ENCODE results near the gene SLC24A2.
"Not testable (repeated sequence)": the region's sequence is repeated elsewhere in the genome, so short reads cannot be mapped to it uniquely, and the experiment has no call there.

Gene SLC24A2

GRCh38 chr9:19788614-19789271, at the start of gene SLC24A2:
Gene SLC24A2 (minus strand): TSS chr9:19789037.
- DNase-seq = no peak

- DNase-seq = not testable (repeated sequence)
Measured at GRCh38 chr9:19833331-19833730, 44.5 kb upstream of the SLC24A2 start.

GRCh38 chr9:19830796-19831195, 42.0 kb upstream of the SLC24A2 start:
- DNase-seq = no peak

- DNase-seq = no peak
Measured at GRCh38 chr9:19828576-19829109, 39.8 kb upstream of the SLC24A2 start.

- DNase-seq = no peak
Measured at GRCh38 chr9:19816769-19817168, 27.9 kb upstream of the SLC24A2 start.

- no peak for DNase-seq
Measured at GRCh38 chr9:19812194-19812593, 23.4 kb upstream of the SLC24A2 start.

- no peak for DNase-seq
Measured at GRCh38 chr9:19809422-19810269, 20.8 kb upstream of the SLC24A2 start.

GRCh38 chr9:19807182-19807892, 18.5 kb upstream of the SLC24A2 start:
- DNase-seq = no peak

GRCh38 chr9:19804431-19804830, 15.6 kb upstream of the SLC24A2 start:
- no peak for DNase-seq

- DNase-seq = no peak
Measured at GRCh38 chr9:19800884-19801283, 12.0 kb upstream of the SLC24A2 start.

GRCh38 chr9:19799784-19800183, 10.9 kb upstream of the SLC24A2 start:
- DNase-seq = no peak

GRCh38 chr9:19788152-19788551, 685 bp downstream of the SLC24A2 start:
- no peak for DNase-seq

GRCh38 chr9:19787672-19788071, 1.2 kb downstream of the SLC24A2 start:
- DNase-seq = no peak

- no peak for DNase-seq
Measured at GRCh38 chr9:19785230-19785629, 3.6 kb downstream of the SLC24A2 start.

GRCh38 chr9:19784136-19784535, 4.7 kb downstream of the SLC24A2 start:
- DNase-seq = no peak

GRCh38 chr9:19783500-19783899, 5.3 kb downstream of the SLC24A2 start:
- DNase-seq = no peak

GRCh38 chr9:19782005-19782404, 6.8 kb downstream of the SLC24A2 start:
- DNase-seq = no peak

GRCh38 chr9:19781240-19781639, 7.6 kb downstream of the SLC24A2 start:
- DNase-seq = no peak

- no peak for DNase-seq
Measured at GRCh38 chr9:19771446-19771845, 17.4 kb downstream of the SLC24A2 start.

- no peak for DNase-seq
Measured at GRCh38 chr9:19770973-19771372, 17.9 kb downstream of the SLC24A2 start.

GRCh38 chr9:19769213-19769612, 19.6 kb downstream of the SLC24A2 start:
- DNase-seq = no peak

GRCh38 chr9:19768798-19769197, 20.0 kb downstream of the SLC24A2 start:
- no peak for DNase-seq

GRCh38 chr9:19759066-19759465, 29.8 kb downstream of the SLC24A2 start:
- no peak for DNase-seq

All from NCI-H2029 treated with DMSO at 0.1 percent for 48 hours (cell line).